ENCODE measurements around the gene SH3RF3.

SH3RF3 gene

GRCh38 chr2:109409321-109410038 lies 280.5 kb downstream of the SH3RF3 start:
- no peak overlapping the region for H3K4me3 ChIP-seq (ENCODE audit: control insufficient read depth, low read depth, low read length)
- TF ChIP-seq, protein P1, sequence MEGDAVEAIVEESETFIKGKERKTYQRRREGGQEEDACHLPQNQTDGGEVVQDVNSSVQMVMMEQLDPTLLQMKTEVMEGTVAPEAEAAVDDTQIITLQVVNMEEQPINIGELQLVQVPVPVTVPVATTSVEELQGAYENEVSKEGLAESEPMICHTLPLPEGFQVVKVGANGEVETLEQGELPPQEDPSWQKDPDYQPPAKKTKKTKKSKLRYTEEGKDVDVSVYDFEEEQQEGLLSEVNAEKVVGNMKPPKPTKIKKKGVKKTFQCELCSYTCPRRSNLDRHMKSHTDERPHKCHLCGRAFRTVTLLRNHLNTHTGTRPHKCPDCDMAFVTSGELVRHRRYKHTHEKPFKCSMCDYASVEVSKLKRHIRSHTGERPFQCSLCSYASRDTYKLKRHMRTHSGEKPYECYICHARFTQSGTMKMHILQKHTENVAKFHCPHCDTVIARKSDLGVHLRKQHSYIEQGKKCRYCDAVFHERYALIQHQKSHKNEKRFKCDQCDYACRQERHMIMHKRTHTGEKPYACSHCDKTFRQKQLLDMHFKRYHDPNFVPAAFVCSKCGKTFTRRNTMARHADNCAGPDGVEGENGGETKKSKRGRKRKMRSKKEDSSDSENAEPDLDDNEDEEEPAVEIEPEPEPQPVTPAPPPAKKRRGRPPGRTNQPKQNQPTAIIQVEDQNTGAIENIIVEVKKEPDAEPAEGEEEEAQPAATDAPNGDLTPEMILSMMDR (IDR thresholded peaks at IDR 0.05; ENCODE audit: control insufficient read depth, insufficient read depth, low read depth, low read length, missing control alignments), result no peak
- no peak for DNase-seq (ENCODE audit: low read depth)

DNA sequence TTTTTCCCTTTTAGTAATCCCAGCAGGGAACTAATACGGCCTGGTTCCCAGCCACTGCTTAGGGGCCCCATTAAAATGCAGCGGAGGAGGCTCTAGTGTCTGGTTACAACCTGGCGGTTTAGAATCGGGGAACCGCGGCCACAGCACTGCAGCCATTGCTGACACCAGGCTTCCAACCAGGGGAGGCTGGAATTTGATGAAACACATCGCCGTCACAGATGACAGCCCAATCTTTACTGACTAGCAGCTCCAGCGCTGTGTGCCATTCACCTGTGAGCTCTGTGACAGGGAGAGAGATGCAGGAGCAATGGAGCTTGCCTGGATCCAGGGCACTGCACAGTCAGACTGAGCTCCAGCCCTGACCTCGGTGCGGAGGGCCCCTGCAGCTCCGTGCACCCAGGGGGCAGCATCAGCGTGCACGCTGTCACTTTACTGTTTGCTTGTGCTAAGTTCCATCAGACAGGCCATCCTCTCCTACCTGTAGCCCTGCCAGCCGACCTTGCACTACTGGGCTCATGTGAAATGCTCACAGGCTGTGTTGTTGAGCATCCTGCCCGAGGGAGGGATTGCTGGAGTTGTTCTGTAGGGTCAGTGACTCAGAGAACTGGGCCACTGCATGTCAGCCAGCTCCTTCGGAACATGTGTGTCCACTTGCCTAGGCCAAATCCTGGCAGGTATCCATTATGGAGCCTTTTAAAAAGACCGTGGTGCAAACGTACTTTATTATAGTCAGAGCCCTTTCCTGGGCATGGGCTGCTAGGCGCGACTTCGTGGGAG lies 281.2 kb downstream of the SH3RF3 start:
- TF ChIP-seq, protein P1 (IDR thresholded peaks at IDR 0.05; ENCODE audit: control insufficient read depth, insufficient read depth, low read depth, low read length, missing control alignments), result no peak
- no peak for DNase-seq (ENCODE audit: low read depth)
- H3K4me3 ChIP-seq (ENCODE audit: control insufficient read depth, low read depth, low read length), result no peak overlapping the region

- TF ChIP-seq, protein P1 (IDR thresholded peaks at IDR 0.05; ENCODE audit: control insufficient read depth, insufficient read depth, low read depth, low read length, missing control alignments), result no peak
- DNase-seq (ENCODE audit: low read depth), result no peak
- no peak overlapping the region for H3K4me3 ChIP-seq (ENCODE audit: control insufficient read depth, low read depth, low read length)
These were observed 282.8 kb downstream of the SH3RF3 start for GRCh38 chr2:109411640-109412325.

- DNase-seq (ENCODE audit: low read depth), result no peak
- TF ChIP-seq, protein P1 (IDR thresholded peaks at IDR 0.05; ENCODE audit: control insufficient read depth, insufficient read depth, low read depth, low read length, missing control alignments), result no peak
These were observed 286.6 kb downstream of the SH3RF3 start for GRCh38 chr2:109415581-109416013.

GRCh38 chr2:109417701-109418335 lies 288.8 kb downstream of the SH3RF3 start:
- H3K4me3 ChIP-seq (ENCODE audit: control insufficient read depth, low read depth, low read length), result no peak overlapping the region
- DNase-seq (ENCODE audit: low read depth), result no peak
- TF ChIP-seq, protein P1 (IDR thresholded peaks at IDR 0.05; ENCODE audit: control insufficient read depth, insufficient read depth, low read depth, low read length, missing control alignments), result no peak

More at GRCh38 chr2:109415581-109416013, 286.6 kb downstream of the SH3RF3 start:
- no peak overlapping the region for H3K4me3 ChIP-seq (ENCODE audit: control insufficient read depth, low read depth, low read length)

GRCh38 chr2:109418716-109419115 lies 289.7 kb downstream of the SH3RF3 start:
- TF ChIP-seq, protein P1 (IDR thresholded peaks at IDR 0.05; ENCODE audit: control insufficient read depth, insufficient read depth, low read depth, low read length, missing control alignments), result no peak
- DNase-seq (ENCODE audit: low read depth), result no peak
- H3K4me3 ChIP-seq (ENCODE audit: control insufficient read depth, low read depth, low read length), result no peak overlapping the region
